DOHH2 (cell line): ENCODE results near the gene ITGA8.

Experiments used
- H3F3A ChIP-seq: fragments of 200-600 bp; sonication (generic), shearing (Covaris generic); 2 replicates; pipeline ENCODE4 v1.6.0; 2016; ENCODE audit warnings: antibody characterized with exemption, mild to moderate bottlenecking; ENCODE audit not compliant: control insufficient read depth, insufficient read depth
- H3K27ac ChIP-seq: fragments of 200-600 bp; sonication (generic); 2 replicates; pipeline ENCODE4 v1.5.1; 2014; ENCODE audit warnings: low read depth, mild to moderate bottlenecking, low read length, moderate library complexity
- H3K27me3 ChIP-seq: fragments of 200-600 bp; sonication (generic); 2 replicates; pipeline ENCODE4 v1.6.1; 2014; ENCODE audit warnings: mild to moderate bottlenecking, low read length, mixed read lengths; ENCODE audit not compliant: control insufficient read depth
- H3K36me3 ChIP-seq: fragments of 200-600 bp; sonication (generic); 2 replicates; pipeline ENCODE4 v1.6.1; 2014; ENCODE audit warnings: mild to moderate bottlenecking, low read length, moderate library complexity, mixed read lengths; ENCODE audit not compliant: control insufficient read depth
- H3K4me1 ChIP-seq: fragments of 200-600 bp; sonication (generic); 2 replicates; pipeline ENCODE4 v1.6.1; 2014; ENCODE audit warnings: mild to moderate bottlenecking, low read length, mixed read lengths; ENCODE audit not compliant: control insufficient read depth
- H3K4me2 ChIP-seq: fragments of 200-600 bp; sonication (generic); 2 replicates; pipeline ENCODE4 v1.6.0; 2014; ENCODE audit warnings: mild to moderate bottlenecking, low read length, moderate library complexity
- H3K4me3 ChIP-seq: fragments of 200-600 bp; sonication (generic); 2 replicates; pipeline ENCODE4 v1.5.1; 2014; ENCODE audit warnings: mild to moderate bottlenecking, low read length, mixed read lengths
- H3K79me2 ChIP-seq: fragments of 200-600 bp; sonication (generic); 2 replicates; pipeline ENCODE4 v1.6.1; 2014; ENCODE audit warnings: mild to moderate bottlenecking, low read length, mixed read lengths; ENCODE audit not compliant: control insufficient read depth
- H3K9me2 ChIP-seq: fragments of 200-600 bp; sonication (generic); replicated peaks from 2 replicates; pipeline ENCODE4 v1.6.1; 2014; ENCODE audit warnings: mild to moderate bottlenecking, low read length, mixed read lengths; ENCODE audit not compliant: control insufficient read depth
- H3K9me3 ChIP-seq: fragments of 200-600 bp; sonication (generic); 2 replicates; pipeline ENCODE4 v1.6.1; 2014; ENCODE audit warnings: antibody characterized with exemption, low read length, mixed read lengths; ENCODE audit not compliant: control insufficient read depth, insufficient read depth
- H4K20me1 ChIP-seq: fragments of 200-600 bp; sonication (generic); 2 replicates; pipeline ENCODE4 v1.6.0; 2014; ENCODE audit warnings: low read depth, mild to moderate bottlenecking, antibody characterized with exemption, low read length, moderate library complexity; ENCODE audit not compliant: control insufficient read depth, insufficient read depth
- CTCF ChIP-seq: fragments of 200-600 bp; sonication (generic); IDR thresholded peaks from one replicate; pipeline ENCODE4 v1.5.1; 2014; ENCODE audit warnings: antibody characterized with exemption, mild to moderate bottlenecking, low read depth, low read length; ENCODE audit not compliant: poor library complexity, severe bottlenecking
- EZH2phosphoT487 ChIP-seq: fragments of 200-600 bp; sonication (generic); IDR thresholded peaks from 2 replicates; pipeline ENCODE4 v1.6.1; 2017; ENCODE audit warnings: borderline replicate concordance, mild to moderate bottlenecking, antibody characterized with exemption, low read length, moderate library complexity, mixed read lengths

The ITGA8 gene

GRCh38 chr10:15703944-15704580, 15.7 kb downstream of the ITGA8 start:
- Histone ChIP-seq H3K9me3 (no peaks in the 10 kb centered on the region), H3K27me3 (no peaks in the 10 kb centered on the region), H4K20me1 (no peaks in the 10 kb centered on the region), H3K36me3 (no peaks in the 10 kb centered on the region), H3K4me3 (no peak overlapping the region), H3K27ac (no peak overlapping the region), H3K4me2 (no peak overlapping the region), H3K9me2 (no peaks in the 10 kb centered on the region), H3F3A (no peaks in the 10 kb centered on the region), H3K79me2 (no peaks in the 10 kb centered on the region), H3K4me1 (no peaks in the 10 kb centered on the region)
- TF ChIP-seq EZH2phosphoT487 = no peak
- no peak for TF ChIP-seq CTCF

DNA sequence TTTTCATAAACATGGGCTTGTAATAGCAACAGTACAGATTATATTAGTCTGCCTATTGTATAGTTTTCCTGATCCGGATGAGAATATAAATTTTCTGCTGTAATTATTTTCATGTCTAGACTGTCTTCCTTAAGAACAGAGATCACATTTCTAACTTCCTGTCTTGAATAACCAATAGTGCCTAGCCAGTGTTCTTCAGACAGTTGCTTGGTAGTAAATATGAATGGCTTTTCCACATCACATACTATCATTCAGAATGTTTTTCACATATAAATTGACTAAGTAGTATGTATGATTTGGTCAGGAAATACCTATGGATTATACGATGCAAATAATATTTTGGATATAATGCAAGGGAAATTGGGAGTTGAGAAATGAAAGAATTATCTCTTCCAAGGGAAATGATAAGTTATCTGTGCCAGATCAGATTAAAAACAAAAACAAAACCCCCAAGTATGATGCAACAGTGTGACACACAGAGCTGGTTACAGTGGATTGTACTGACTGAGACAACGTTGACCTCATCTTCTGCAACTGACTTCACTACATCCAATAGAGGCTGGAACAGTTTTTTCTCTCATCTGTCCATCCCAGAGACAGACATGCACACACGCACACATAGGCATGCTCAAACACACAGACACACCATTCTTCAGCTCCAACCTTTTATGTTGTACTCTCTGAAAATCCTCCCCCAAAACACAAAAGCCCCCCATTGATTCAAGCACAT, 16.4 kb downstream of the ITGA8 start:
- no peak overlapping the region for H3K4me2 ChIP-seq
- H3K4me3 ChIP-seq = no peak overlapping the region
- no peaks in the 10 kb centered on the region for H3K36me3 ChIP-seq
- no peaks in the 10 kb centered on the region for H3K9me2 ChIP-seq
- H3K4me1 ChIP-seq = no peaks in the 10 kb centered on the region
- no peak overlapping the region for H3K27ac ChIP-seq
- H4K20me1 ChIP-seq = no peaks in the 10 kb centered on the region
- H3K27me3 ChIP-seq = no peaks in the 10 kb centered on the region
- TF ChIP-seq EZH2phosphoT487 (no peak), CTCF (no peak)
- H3K79me2 ChIP-seq = no peaks in the 10 kb centered on the region
- no peaks in the 10 kb centered on the region for H3K9me3 ChIP-seq
- H3F3A ChIP-seq = no peaks in the 10 kb centered on the region

- H3K9me3 ChIP-seq = no peaks in the 10 kb centered on the region
- H3K9me2 ChIP-seq = no peaks in the 10 kb centered on the region
- H3K4me1 ChIP-seq = no peaks in the 10 kb centered on the region
- no peak overlapping the region for H3K4me3 ChIP-seq
- no peaks in the 10 kb centered on the region for H3K27me3 ChIP-seq
- H4K20me1 ChIP-seq = no peaks in the 10 kb centered on the region
- TF ChIP-seq CTCF (no peak), EZH2phosphoT487 (no peak)
- H3K79me2 ChIP-seq = no peaks in the 10 kb centered on the region
- H3K36me3 ChIP-seq = no peaks in the 10 kb centered on the region
- H3K4me2 ChIP-seq = no peak overlapping the region
- H3K27ac ChIP-seq = no peak overlapping the region
- H3F3A ChIP-seq = no peaks in the 10 kb centered on the region
Observed at GRCh38 chr10:15700078-15700674, 19.5 kb downstream of the ITGA8 start.
